GM06990 (cell line): ENCODE data around the gene SWAP70.

ENCODE experiments used
- DNase-seq: peaks from one replicate; pipeline ENCODE4 v3.0.0-alpha.2; 2011; ENCODE audit not compliant: insufficient read length; ENCODE audit errors: extremely low read depth
- H3K27me3 ChIP-seq: replicated peaks from 2 replicates; pipeline ENCODE4 v1.6.0; 2011; ENCODE audit warnings: low read length; ENCODE audit not compliant: control insufficient read depth, insufficient read depth
- H3K36me3 ChIP-seq: 2 replicates; pipeline ENCODE4 v1.5.1; 2011; ENCODE audit warnings: low read length; ENCODE audit not compliant: control insufficient read depth, insufficient read depth
- H3K4me3 ChIP-seq: replicated peaks from 2 replicates; pipeline ENCODE4 v1.5.1; 2011; ENCODE audit warnings: low read depth, mild to moderate bottlenecking, control low read depth, low read length
- CTCF ChIP-seq: IDR thresholded peaks from 2 replicates; pipeline ENCODE4 v1.5.1; 2011; ENCODE audit warnings: low read length, control low read depth, mild to moderate bottlenecking, inconsistent platforms; ENCODE audit not compliant: insufficient read depth, poor library complexity, severe bottlenecking

The SWAP70 gene

GRCh38 chr11:9626496-9627394 is 37.1 kb upstream of the SWAP70 start:
- Histone ChIP-seq H3K27me3 (no peaks in the 10 kb centered on the region), H3K4me3 (no peak overlapping the region), H3K36me3 (no peaks in the 10 kb centered on the region)
- no peak for DNase-seq
- TF ChIP-seq CTCF, result no peak

- DNase-seq, result no peak
- no peak for TF ChIP-seq CTCF
- Histone ChIP-seq H3K36me3 (no peaks in the 10 kb centered on the region), H3K27me3 (no peaks in the 10 kb centered on the region), H3K4me3 (no peak overlapping the region)
Observed at GRCh38 chr11:9629064-9629463, 34.8 kb upstream of the SWAP70 start.

- no peak for TF ChIP-seq CTCF
- DNase-seq, result no peak
- Histone ChIP-seq H3K27me3 (no peaks in the 10 kb centered on the region), H3K36me3 (no peaks in the 10 kb centered on the region), H3K4me3 (no peak overlapping the region)
Observed at GRCh38 chr11:9633679-9634078, 30.2 kb upstream of the SWAP70 start.

GRCh38 chr11:9636691-9637090 is 27.2 kb upstream of the SWAP70 start:
- no peak for DNase-seq
- Histone ChIP-seq H3K27me3 (no peaks in the 10 kb centered on the region), H3K4me3 (no peak overlapping the region), H3K36me3 (no peaks in the 10 kb centered on the region)
- TF ChIP-seq CTCF, result no peak

- Histone ChIP-seq H3K27me3 (no peaks in the 10 kb centered on the region), H3K36me3 (no peaks in the 10 kb centered on the region), H3K4me3 (no peak overlapping the region)
- TF ChIP-seq CTCF, result no peak
- DNase-seq, result no peak
Observed at GRCh38 chr11:9639099-9639498, 24.8 kb upstream of the SWAP70 start.
